ENCODE measurements around the gene ALK.

DNA sequence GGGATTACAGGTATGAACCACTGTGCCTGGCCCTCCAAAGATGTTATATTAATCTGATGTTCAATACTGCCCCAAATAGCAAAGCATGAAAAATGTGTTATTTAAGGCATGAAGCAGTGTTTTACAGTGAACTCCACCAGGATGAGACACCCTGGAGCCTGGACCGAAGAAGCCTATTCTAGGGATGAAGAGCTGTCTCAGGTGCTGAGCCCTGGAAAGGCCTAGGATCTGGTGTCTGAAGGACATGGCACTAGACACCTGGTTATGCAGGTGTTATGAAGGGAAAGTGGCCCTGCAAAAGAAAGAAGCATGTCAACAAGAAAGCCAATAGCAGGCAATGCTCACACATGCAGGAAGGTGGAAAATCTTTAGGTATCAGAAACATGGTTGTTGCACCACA, 431.8 kb downstream of the ALK start:
- TF ChIP-seq EZH2 (IDR thresholded peaks at IDR 0.05; ENCODE audit: low read length, unreplicated experiment), result no peak
- TF ChIP-seq, protein P1, sequence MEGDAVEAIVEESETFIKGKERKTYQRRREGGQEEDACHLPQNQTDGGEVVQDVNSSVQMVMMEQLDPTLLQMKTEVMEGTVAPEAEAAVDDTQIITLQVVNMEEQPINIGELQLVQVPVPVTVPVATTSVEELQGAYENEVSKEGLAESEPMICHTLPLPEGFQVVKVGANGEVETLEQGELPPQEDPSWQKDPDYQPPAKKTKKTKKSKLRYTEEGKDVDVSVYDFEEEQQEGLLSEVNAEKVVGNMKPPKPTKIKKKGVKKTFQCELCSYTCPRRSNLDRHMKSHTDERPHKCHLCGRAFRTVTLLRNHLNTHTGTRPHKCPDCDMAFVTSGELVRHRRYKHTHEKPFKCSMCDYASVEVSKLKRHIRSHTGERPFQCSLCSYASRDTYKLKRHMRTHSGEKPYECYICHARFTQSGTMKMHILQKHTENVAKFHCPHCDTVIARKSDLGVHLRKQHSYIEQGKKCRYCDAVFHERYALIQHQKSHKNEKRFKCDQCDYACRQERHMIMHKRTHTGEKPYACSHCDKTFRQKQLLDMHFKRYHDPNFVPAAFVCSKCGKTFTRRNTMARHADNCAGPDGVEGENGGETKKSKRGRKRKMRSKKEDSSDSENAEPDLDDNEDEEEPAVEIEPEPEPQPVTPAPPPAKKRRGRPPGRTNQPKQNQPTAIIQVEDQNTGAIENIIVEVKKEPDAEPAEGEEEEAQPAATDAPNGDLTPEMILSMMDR (conservative IDR thresholded peaks at IDR 0.05; ENCODE audit: low read depth, low read length), result no peak
